Brain pericyte (primary cell): ENCODE data around the gene CDK11B.
A peak's percentile ranks its signal among the peaks of the same experiment; 100 is the strongest.
"Not testable (repeated sequence)": the region's sequence is repeated elsewhere in the genome, so short reads cannot be mapped to it uniquely, and the experiment has no call there.

Source experiments
- DNase-seq: peaks from one replicate; pipeline ENCODE4 v3.0.0-alpha.2; 2012; ENCODE audit warnings: low read depth, low spot score

CDK11B gene

DNA sequence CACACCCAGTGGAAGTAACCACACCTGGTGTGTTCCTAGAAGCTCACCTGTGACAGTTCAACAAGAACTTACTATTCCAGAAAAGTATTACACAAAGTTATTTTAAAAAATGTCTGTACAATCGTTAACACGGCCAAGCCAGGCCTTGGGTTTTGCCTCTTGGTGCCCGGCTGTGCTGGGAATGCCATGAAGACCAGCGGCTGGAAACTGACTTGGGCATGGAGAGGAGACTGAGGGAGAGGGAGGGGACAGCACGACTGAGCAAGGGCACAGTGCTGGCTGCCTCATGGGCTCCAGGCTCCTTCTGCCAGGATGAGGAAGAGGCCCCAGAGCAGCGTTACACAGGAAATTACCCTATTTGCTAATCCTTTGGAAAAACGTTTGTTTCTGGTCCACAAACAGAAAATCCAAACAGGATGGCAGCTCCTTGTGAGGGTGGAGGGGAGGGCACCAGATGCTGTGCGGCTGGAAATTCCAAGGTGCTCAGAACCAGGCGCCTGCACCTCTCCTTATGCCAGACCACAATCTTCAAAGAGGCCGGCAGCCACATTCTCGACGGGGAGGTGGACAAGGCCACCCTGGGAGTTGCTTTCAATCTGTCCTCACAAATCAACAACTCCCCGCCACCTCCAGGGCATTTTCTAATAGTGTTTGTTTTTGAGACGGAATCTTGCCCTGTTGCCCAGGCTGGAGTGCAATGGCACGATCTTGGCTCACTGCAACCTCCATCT, 4.2 kb upstream of the CDK11B start:
- not testable (repeated sequence) for DNase-seq

DNA sequence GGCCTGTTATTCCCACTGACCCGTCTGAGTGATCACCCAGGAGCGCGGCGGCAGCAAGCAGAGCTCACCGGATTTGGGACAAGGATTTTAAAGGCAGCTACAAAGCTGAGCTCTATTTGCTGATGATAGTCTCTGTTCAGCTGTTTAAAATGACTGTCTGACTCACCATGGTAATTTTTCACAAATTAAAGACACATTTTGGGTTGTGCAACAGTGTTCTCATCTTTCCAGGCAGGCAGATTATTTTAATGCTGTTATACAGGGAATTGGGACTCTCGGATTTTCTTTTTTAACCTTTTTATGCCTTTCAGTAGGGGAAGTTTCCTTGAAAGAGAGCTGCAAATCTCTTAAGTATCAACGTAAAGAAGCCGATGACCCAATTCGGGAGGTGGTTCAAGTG, 3.6 kb upstream of the CDK11B start:
- DNase-seq, result not testable (repeated sequence)

DNA sequence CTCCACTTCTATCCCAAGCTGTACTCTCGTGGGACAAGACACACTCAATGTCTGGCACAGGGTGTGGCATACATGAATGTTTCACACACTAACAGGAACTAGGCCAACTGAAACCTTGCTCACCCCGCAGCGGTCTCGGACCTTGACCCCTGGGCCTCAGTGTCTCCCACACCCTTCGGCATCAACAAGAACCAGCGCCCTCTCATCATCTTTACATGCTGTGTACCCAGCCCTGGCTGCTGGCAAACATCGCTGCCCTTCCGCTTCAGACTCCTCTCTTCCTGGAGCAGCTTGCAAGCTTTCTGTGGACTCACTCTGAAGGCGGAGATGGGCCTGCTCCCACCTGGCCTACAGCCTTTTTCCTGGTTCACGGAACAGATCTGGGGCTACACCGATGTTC, 10.5 kb downstream of the CDK11B start:
- DNase-seq, result not testable (repeated sequence)

DNA sequence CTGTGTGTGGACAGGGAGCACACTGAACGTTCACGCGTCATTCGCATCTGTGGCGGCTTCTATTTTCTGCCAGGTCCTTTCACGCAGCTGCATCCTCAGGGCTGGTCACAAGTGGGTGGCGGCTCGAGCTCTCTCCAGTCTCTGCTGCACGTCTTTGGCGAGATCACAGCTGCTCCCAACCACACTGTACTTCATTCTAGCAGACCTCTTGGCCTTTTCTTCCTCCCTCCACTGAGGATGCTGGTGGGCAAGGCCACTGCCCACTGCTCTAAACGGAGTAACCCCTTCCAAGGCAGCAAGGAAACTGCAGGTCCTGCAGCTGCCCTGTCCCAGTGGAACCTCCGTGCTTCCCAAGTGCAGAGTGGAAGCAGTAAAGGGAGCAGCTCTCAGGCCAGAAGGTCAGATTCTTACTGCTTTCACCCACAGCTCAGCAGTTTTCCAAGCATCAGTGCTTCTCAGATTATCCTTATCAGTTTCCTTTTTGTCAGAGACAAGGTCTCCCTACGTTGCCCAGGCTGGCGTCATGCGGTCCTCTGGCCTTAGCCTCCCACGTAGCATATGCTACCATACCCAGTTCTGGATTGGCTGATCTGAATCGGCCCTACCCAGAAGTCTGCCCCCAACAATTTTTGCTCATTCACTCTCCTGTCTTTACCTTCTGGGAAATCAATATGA, 11.1 kb downstream of the CDK11B start:
- not testable (repeated sequence) for DNase-seq

DNA sequence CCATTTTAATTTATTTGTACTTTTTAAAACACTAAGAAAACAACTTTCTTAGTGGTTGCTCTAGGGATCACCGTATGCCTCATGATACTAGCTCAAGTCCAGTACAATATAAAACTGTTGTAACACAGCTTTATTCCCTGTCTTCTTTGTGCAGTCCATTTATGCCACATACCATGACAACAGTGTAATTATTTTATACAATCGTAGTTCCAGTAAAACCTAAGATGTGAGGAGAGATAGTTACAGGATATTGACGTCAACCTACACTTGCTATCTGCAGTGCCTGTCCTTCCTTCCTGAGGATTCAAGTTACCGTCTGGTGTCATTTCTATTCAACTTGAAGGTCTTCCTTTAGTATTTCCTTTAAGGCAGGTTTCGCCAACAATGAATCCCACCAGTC, 12.5 kb downstream of the CDK11B start:
- DNase-seq, result not testable (repeated sequence)

DNA sequence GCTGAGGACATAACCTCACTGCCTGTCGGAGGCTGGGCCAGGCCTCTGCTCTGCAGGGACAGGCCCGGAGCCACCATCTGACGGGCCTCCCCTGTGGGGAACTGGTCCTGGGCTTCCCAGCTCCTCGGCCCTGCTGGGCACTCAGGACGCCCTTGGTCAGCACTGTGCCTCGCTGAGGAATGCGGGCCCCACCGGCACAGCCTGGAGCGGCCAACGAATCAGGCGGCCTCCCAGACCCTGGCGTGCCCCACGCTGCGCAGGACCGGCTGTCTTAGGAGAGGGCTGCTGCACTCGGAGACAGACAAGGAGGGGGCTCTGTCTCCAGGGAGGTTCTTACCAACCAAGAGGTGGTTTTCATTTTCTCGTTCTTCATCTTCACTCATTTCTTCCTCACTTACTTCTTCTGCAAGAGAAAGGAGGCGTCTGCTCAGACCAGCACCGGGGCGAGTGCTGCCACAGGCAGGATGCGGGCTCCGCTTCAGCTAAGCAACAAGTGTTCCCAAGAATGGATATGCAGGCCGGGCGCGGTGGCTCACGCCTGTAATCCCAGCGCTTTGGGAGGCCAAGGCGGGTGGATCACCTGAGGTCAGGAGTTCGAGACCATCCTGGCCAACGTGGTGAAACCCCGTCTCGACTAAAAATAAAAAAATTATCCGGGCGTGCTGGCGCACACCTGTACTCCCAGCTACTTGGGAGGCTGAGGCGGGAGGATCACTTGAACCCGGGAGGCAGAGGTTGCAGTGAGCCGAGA, 17.9 kb downstream of the CDK11B start:
- DNase-seq, result not testable (repeated sequence)

GRCh38 chr1:1640081-1640480, 18.7 kb downstream of the CDK11B start:
- DNase-seq, result not testable (repeated sequence)

- not testable (repeated sequence) for DNase-seq
Measured at GRCh38 chr1:1639368-1639767, 19.4 kb downstream of the CDK11B start.

GRCh38 chr1:1638528-1638927, 20.3 kb downstream of the CDK11B start:
- not testable (repeated sequence) for DNase-seq

DNA sequence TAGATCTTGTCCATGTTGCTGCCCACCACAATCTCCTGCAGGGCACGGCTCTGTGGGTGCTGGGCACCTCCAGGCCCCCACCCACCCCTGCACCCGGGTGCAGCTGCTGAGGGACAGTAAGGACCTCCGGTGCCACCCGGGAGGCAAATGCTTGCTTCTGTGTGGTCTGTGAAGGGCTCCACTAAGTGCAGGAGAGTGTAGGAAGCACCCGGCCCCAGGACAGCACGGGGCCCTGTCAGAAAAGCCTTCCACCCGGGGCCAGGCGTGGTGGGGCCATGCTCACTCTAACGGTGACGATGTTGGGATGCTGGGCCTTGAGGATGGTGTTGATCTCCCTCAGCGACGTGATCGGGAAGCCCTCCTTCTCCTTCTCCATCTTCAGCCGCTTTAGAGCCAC, 21.3 kb downstream of the CDK11B start:
- not testable (repeated sequence) for DNase-seq

DNA sequence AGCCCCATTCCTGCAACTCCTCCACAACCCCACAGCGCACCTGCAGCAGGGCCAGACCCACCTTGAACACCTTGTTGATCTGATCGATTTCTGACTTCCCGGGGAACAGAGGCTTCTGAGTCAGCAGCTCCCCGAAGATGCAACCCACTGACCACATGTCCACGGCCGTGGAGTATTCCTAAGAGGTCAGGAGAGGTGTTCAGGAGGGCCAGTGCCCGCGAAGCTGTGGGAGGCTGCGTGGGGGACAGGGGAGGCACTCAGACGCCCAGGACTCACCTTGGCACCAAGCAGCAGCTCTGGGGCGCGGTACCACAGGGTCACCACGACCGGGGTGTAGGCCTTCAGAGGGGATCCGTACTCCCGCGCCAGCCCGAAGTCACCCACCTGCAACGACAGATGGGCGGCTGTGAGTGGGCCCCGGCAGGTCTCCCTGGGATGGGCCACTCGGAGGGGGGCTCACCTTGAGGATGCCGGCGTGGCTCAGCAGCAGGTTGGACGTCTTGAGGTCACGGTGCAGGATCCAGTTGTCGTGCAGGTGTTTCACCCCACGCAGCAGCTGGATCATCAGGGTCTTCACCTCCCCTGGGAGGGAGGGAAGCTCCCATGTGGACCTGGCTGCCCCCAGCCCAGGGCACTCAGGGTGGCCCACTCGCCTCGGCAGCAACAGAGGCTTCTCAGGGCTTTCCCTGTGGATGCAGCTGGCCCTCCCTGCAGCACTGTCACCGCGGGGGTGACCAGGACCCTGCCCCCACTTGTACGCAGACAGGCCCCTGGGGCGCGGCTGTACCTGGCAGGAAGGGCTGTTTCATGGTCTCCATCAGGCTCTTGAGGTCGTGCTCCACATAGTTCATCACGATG, 22.0 kb downstream of the CDK11B start:
- DNase-seq, result not testable (repeated sequence)

DNA sequence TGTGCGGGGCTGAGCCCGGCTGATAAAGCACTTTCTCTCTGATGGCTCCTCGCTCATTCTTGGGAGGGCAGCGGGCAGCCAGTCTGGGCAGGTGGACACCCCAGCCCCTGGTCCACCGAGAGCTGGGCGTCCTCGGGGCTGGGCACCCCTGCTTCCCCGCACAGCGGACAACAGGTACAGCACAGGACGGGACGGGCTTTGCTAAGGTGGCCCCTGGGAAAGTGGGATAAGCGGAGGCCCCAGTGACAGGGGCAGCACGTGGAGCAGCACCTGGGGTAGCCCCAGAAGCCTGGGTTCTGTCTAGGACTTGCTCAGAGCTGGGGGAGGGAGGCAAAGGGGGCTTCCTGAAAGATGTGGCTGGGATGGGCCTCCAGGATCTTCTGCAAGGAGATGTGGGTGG, 24.2 kb downstream of the CDK11B start:
- not testable (repeated sequence) for DNase-seq

- DNase-seq, result not testable (repeated sequence)
Measured at GRCh38 chr1:1633409-1633808, 25.4 kb downstream of the CDK11B start.

GRCh38 chr1:1631782-1632420, 26.9 kb downstream of the CDK11B start, which contains the start of gene MMP23B:
MMP23B (plus strand) TSS chr1:1632173; CDS start chr1:1632219, 46 bp downstream.
- no peak for DNase-seq

- DNase-seq, result no peak
Measured at GRCh38 chr1:1630965-1631781, 27.6 kb downstream of the CDK11B start.

DNA sequence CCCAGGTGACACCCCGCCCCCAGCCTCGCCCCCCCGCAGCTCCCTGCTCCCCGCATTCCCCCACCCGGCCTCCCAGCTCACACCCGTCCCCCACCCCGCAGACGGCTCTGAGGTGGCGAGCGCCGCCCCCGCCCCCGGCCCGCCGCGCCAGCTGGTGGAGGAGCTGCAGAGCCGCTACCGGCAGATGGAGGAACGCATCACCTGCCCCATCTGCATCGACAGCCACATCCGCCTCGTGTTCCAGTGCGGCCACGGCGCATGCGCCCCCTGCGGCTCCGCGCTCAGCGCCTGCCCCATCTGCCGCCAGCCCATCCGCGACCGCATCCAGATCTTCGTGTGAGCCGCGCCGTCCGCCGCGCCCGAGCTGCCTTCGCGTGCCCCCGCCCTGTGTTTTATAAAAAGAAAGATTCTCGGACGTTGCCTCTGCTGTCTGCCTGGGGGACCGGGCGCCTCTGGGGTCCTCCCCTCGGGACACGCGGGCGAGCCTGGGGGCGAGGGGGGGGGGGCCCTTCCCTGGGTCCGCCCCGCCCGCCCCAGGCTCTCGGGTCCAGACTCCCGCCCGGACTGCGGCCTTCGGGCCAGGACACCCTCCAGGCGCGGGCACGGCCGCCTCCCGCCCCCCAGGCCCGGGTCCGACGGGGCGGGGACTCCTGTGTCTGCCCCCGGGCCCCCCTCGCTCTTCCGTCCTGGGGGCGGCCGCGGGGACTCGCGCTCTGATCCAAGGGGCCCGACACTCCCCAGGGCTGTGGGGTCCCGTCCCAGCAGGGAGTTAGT, 28.4 kb downstream of the CDK11B start:
- peak; percentile 39 for DNase-seq

- DNase-seq, result no peak
Measured at GRCh38 chr1:1629430-1630190, 29.2 kb downstream of the CDK11B start.

DNA sequence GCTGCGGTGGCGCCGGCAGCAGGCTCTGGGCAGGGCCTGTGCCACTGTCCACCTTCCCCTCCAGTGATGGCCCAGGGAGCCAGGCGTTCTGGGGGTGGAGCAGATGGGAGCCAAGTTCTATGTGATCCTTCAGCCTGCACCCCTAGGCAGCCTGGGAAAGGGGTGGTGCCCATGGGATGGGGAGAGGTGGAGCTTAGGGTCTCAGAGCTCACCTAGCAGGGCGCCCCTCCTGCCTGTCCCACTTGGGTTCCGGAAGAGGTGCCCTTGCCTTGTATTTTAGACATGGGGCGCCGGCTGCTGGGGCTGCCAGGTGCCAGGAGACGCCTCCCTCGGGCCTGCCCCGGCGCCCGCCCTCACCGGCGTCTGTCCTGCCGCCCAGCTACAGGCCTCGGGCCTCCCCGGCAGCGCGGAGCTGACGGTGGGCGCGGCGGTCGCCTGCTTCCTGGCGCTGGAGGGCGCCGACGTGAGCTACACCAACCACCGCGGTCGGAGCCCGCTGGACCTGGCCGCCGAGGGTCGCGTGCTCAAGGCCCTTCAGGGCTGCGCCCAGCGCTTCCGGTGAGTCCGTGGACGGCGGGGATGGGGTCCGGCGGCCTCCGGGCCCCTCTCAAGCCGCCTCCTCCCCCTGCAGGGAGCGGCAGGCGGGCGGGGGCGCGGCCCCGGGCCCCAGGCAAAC, 29.9 kb downstream of the CDK11B start:
- no peak for DNase-seq
